K562 (cell line): ENCODE results near the gene DDIT3. TPM values are rescaled to one million over a fixed set of nuclear protein-coding genes. Genes with fewer than 3 reads are reported as not detected.
A peak's percentile ranks its signal among the peaks of the same experiment; 100 is the strongest.

Source experiments
- ATAC-seq: fragments of 200-7000 bp; cut with Tn5 transposase; 3 replicates; pipeline ENCODE4 v1.9.1; 2020; ENCODE audit warnings: moderate library complexity
- BruUV-seq: library from RNA; stranded (reverse); fragments of 400-500 nt; replicated peaks from 2 replicates; lab custom pipeline; 2021; lab: Mats Ljungman, UMichigan
- CTCF ChIA-PET: fragments of 300-600 bp; formaldehyde crosslinking; extraction: SDS; loops from one replicate; lab custom pipeline; 2021; ENCODE audit warnings: low intra/inter-chr PET ratio; lab: Yijun Ruan, JAX
- POLR2A ChIA-PET: fragments of 300-600, 350-650 bp; sonication (Branson Sonifier 250); formaldehyde crosslinking; extraction: SDS; loops from one replicate; lab custom pipeline; 2021; ENCODE audit warnings: antibody characterized with exemption, inconsistent platforms; lab: Yijun Ruan, JAX
- DNase-seq, 4 experiments: peaks; one replicate each; pipeline versions ENCODE4 v3.0.0 to v3.0.0-alpha.2; 2011 to 2018; ENCODE audit warnings: low spot score in 3 of 4, mixed read lengths in 3 of 4; ENCODE audit errors: extremely low read depth in 1 of 4
- FAIRE-seq: peaks from 2 replicates; lab custom pipeline; 2011; peaks lifted over from hg19 to GRCh38; lab: Jason Lieb, UNC
- H2AFZ ChIP-seq: 2 replicates; pipeline ENCODE4 v1.6.0; 2011; ENCODE audit warnings: low read depth, low read length, control low read depth, inconsistent platforms
- H3K27ac ChIP-seq: fragments of 200-600 bp; 3 replicates; pipeline ENCODE4 v1.8.0; 2011; ENCODE audit warnings: low read depth, mild to moderate bottlenecking, control low read depth, inconsistent platforms, low read length, moderate library complexity, mixed read lengths; ENCODE audit errors: extremely low read depth
- H3K27me3 ChIP-seq, 2 experiments: fragments of 300-600 bp in 1 of 2; 2 replicates in 1 of 2; 3 replicates in 1 of 2; pipeline versions ENCODE4 v1.6.0 to v1.8.0; 2011; ENCODE audit warnings: inconsistent platforms in 2 of 2, low read length in 2 of 2, mild to moderate bottlenecking in 1 of 2, mixed read lengths in 1 of 2, moderate library complexity in 1 of 2; ENCODE audit not compliant: control insufficient read depth in 2 of 2, insufficient read depth in 2 of 2
- H3K36me3 ChIP-seq: fragments of 300-600 bp; 3 replicates; pipeline ENCODE4 v1.8.0; 2011; ENCODE audit warnings: mild to moderate bottlenecking, low read length, inconsistent platforms; ENCODE audit not compliant: control insufficient read depth, insufficient read depth
- H3K4me1 ChIP-seq, 2 experiments: fragments of 200-600 bp in 1 of 2; replicated peaks in 1 of 2; 2 replicates in 1 of 2; 3 replicates in 1 of 2; pipeline versions ENCODE4 v1.5.1 to v1.8.0; 2011; ENCODE audit warnings: inconsistent platforms in 2 of 2, low read length in 2 of 2, mild to moderate bottlenecking in 1 of 2, mixed read lengths in 1 of 2, moderate library complexity in 1 of 2; ENCODE audit not compliant: control insufficient read depth in 2 of 2, insufficient read depth in 2 of 2
- H3K4me2 ChIP-seq: 2 replicates; pipeline ENCODE4 v1.6.1; 2011; ENCODE audit warnings: low read length, control low read depth, inconsistent platforms, mixed read lengths; ENCODE audit not compliant: insufficient read depth
- H3K4me3 ChIP-seq: fragments of 200-600 bp; sonication (generic), shearing (Covaris generic); 2 replicates; pipeline ENCODE4 v1.5.1; 2016; ENCODE audit warnings: control low read depth, inconsistent platforms
- H3K79me2 ChIP-seq: fragments of 200-600 bp; 3 replicates; pipeline ENCODE4 v1.8.0; 2011; ENCODE audit warnings: low read length, inconsistent platforms; ENCODE audit not compliant: control insufficient read depth, insufficient read depth
- H3K9ac ChIP-seq, 2 experiments: 2 replicates each; pipeline versions ENCODE4 v1.6.0 to v1.6.1; 2011; ENCODE audit warnings: low read depth in 2 of 2, low read length in 2 of 2, control low read depth in 1 of 2, inconsistent platforms in 1 of 2, mild to moderate bottlenecking in 1 of 2, mixed read lengths in 1 of 2; ENCODE audit not compliant: insufficient read depth in 1 of 2
- H3K9me1 ChIP-seq: one replicate; pipeline ENCODE4 v1.6.0; 2011; ENCODE audit warnings: inconsistent platforms, mild to moderate bottlenecking, low read length, moderate library complexity; ENCODE audit not compliant: control insufficient read depth, insufficient read depth
- H3K9me3 ChIP-seq: replicated peaks from 2 replicates; pipeline ENCODE4 v1.5.1; 2011; ENCODE audit warnings: low read depth, low read length, inconsistent platforms; ENCODE audit not compliant: control insufficient read depth, insufficient read depth
- H4K20me1 ChIP-seq: replicated peaks from 2 replicates; pipeline ENCODE4 v1.6.1; 2011; ENCODE audit warnings: low read length, inconsistent platforms, mixed read lengths; ENCODE audit not compliant: control insufficient read depth, insufficient read depth
- EGR1 ChIP-seq: fragments of 450-650 bp; conservative IDR thresholded peaks from 2 replicates; pipeline ENCODE4 v1.6.1; 2017; ENCODE audit warnings: mild to moderate bottlenecking
- EWSR1 ChIP-seq: fragments of 450-650 bp; IDR thresholded peaks from 2 replicates; pipeline ENCODE4 v1.6.1; 2018; ENCODE audit warnings: borderline replicate concordance, mild to moderate bottlenecking, low read depth, moderate library complexity; ENCODE audit not compliant: partially characterized antibody
- FOXK1 ChIP-seq: sonication (generic); formaldehyde crosslinking; IDR thresholded peaks from 2 replicates; pipeline ENCODE4 v1.8.0; 2022; ENCODE audit warnings: missing genetic modification reagents, mild to moderate bottlenecking, borderline replicate concordance
- KDM4B ChIP-seq, 2 experiments: fragments of 450-650 bp in 1 of 2; sonication (generic) in 1 of 2; IDR thresholded peaks; 2 replicates each; pipeline ENCODE4 v1.6.1; 2016 to 2017; ENCODE audit warnings: borderline replicate concordance in 2 of 2, antibody characterized with exemption in 1 of 2, low read depth in 1 of 2, mild to moderate bottlenecking in 1 of 2
- LCOR ChIP-seq: sonication (generic); formaldehyde crosslinking; IDR thresholded peaks from 2 replicates; pipeline ENCODE4 v1.8.0; 2022; ENCODE audit warnings: mild to moderate bottlenecking, missing genetic modification reagents
- MAFK ChIP-seq: IDR thresholded peaks from 2 replicates; pipeline ENCODE4 v1.6.1; 2011; ENCODE audit warnings: low read length, improper control_type of control experiment
- PHB ChIP-seq: fragments of 250-450 bp; sonication (Bioruptor Pico); IDR thresholded peaks from 2 replicates; pipeline ENCODE4 v1.5.0; 2021
- RBM14 ChIP-seq: fragments of 200-400 bp; formaldehyde crosslinking; IDR thresholded peaks from 2 replicates; pipeline ENCODE4 v1.6.1; 2018; ENCODE audit warnings: low read depth, mild to moderate bottlenecking, low read length, moderate library complexity, borderline replicate concordance; ENCODE audit not compliant: insufficient read depth
- SMC3 ChIP-seq: conservative IDR thresholded peaks from 2 replicates; pipeline ENCODE4 v1.6.1; 2011; ENCODE audit warnings: low read depth, low read length, improper control_type of control experiment; ENCODE audit not compliant: insufficient read depth
- TBL1XR1 ChIP-seq, 2 experiments: IDR thresholded peaks; 2 replicates each; pipeline ENCODE4 v1.6.1; 2012; ENCODE audit warnings: improper control_type of control experiment in 2 of 2, low read length in 2 of 2, mild to moderate bottlenecking in 1 of 2
- TEAD4 ChIP-seq, 2 experiments: sonication (generic) in 1 of 2; formaldehyde crosslinking in 1 of 2; IDR thresholded peaks; 2 replicates each; pipeline versions ENCODE4 v1.6.1 to v1.8.0; 2012 to 2022; ENCODE audit warnings: borderline replicate concordance in 1 of 2, inconsistent platforms in 1 of 2, low read length in 1 of 2, mild to moderate bottlenecking in 1 of 2, missing genetic modification reagents in 1 of 2
- XRCC4 ChIP-seq: IDR thresholded peaks from one replicate; pipeline ENCODE4 v1.6.1; 2011; ENCODE audit not compliant: insufficient read depth, insufficient read length; ENCODE audit errors: extremely low read depth
- ZBTB26 ChIP-seq: fragments of 450-650 bp; formaldehyde crosslinking; IDR thresholded peaks from 2 replicates; pipeline ENCODE4 v1.4.0; 2022; ENCODE audit warnings: missing genetic modification characterization
- ZNF384 ChIP-seq: IDR thresholded peaks from 2 replicates; pipeline ENCODE4 v1.6.1; 2012; ENCODE audit warnings: low read depth, low read length, improper control_type of control experiment
- ZNF644 ChIP-seq: fragments of 200-800 bp; sonication (Bioruptor generic); IDR thresholded peaks from 2 replicates; pipeline ENCODE4 v1.6.1; 2016; ENCODE audit warnings: low read depth, missing genetic modification characterization, missing compliant biosample characterization
- ZNF717 ChIP-seq: fragments of 250-450 bp; sonication (Bioruptor Pico); IDR thresholded peaks from 2 replicates; pipeline ENCODE4 v1.5.0; 2021
- ZNF77 ChIP-seq: fragments of 250-450 bp; sonication (Bioruptor Pico); IDR thresholded peaks from 2 replicates; pipeline ENCODE4 v1.5.0; 2020
- WGBS: fragments of 100-300 bp; shearing (Covaris generic); methylation state at CpG from one replicate; pipeline ENCODE4 v1.1.6; 2016; ENCODE audit warnings: low coverage, mixed read lengths; ENCODE audit not compliant: insufficient coverage; ENCODE audit errors: missing lambda C conversion rate; 5-methylcytosine and 5-hydroxymethylcytosine counted together
- in situ Hi-C: fragments of 300-500 bp; cut with MboI; formaldehyde crosslinking; loops from 4 replicates; pipeline ENCODE4 v1.15.0; 2018; ENCODE audit warnings: inconsistent platforms, mixed read lengths
- intact Hi-C: fragments of 100-400 bp; cut with micrococcal nuclease; formaldehyde crosslinking; loops from 2 replicates; pipeline ENCODE4 v1.14.2; 2022
- polyA plus RNA-seq, 8 experiments: library from polyadenylated mRNA; depleted of rRNA in 4 of 8; stranded (reverse) in 5 of 8; unstranded in 3 of 8; fragments of >200 nt; fragmentation: Nextera tagmentation in 2 of 8; fragmentation: Illumina TruSeq in 1 of 8; extraction: Ambion mirVana in 2 of 8; extraction: Trizol in 1 of 8; gene quantifications; 2 replicates each; pipeline versions ENCODE4 v1.2.1 to v1.2.3, GENCODE V29; 2011 to 2014; ENCODE audit warnings: inconsistent platforms in 1 of 8, missing spikeins in 1 of 8
- total RNA-seq, 7 experiments: library from RNA; depleted of rRNA in 6 of 7; stranded (reverse); fragments of >200 nt in 6 of 7; fragmentation: Illumina TruSeq in 2 of 7; extraction: Trizol in 2 of 7; gene quantifications; 2 replicates each; pipeline versions ENCODE4 v1.2.1 to v1.2.3, GENCODE V29; 2011 to 2021; ENCODE audit warnings: low replicate concordance in 1 of 7
- TF ChIP-seq, protein P1 (sequence below): sonication (generic); formaldehyde crosslinking; IDR thresholded peaks from 2 replicates; pipeline ENCODE4 v1.8.0; 2022; ENCODE audit warnings: missing genetic modification reagents, mild to moderate bottlenecking, borderline replicate concordance
- TF ChIP-seq, protein P2 (sequence below): fragments of 250-450 bp; sonication (Bioruptor Pico); IDR thresholded peaks from 2 replicates; pipeline ENCODE4 v1.5.0; 2020; ENCODE audit warnings: mild to moderate bottlenecking

The DDIT3 gene
- total and polyA plus RNA-seq, 9 of the 15 experiments (the other 6 are each of a cell fraction or from before 2014, with no cell fraction given): 59.1 to 272 (median 89.9) TPM

- TF ChIP-seq SMC3 (no peak), EGR1 (no peak), KDM4B (IDR thresholded peaks at IDR 0.05; ENCODE audit: borderline replicate concordance in 2 of 2, low read depth in 1 of 2) (no peak), ZNF384 (no peak)
These were observed 40.2 kb upstream of the DDIT3 start (continued) for GRCh38 chr12:57560516-57560915.

GRCh38 chr12:57558864-57559263 is 38.5 kb upstream of the DDIT3 start:
- Histone ChIP-seq H3K36me3 (peaks cover 18% of the 10 kb centered on the region), H3K27ac (no peak overlapping the region), H3K27me3 (no peaks in the 10 kb centered on the region), H3K79me2 (peaks cover 29% of the 10 kb centered on the region), H3K4me3 (no peak overlapping the region), H4K20me1 (no peaks in the 10 kb centered on the region), H3K4me1 (peaks cover 19% of the 10 kb centered on the region in 2 experiments), H3K9ac (0 out of 4 replicates have a peak overlapping the region, but pooled peaks of 1 of the 2 experiments have one; percentile 28), H3K4me2 (no peak overlapping the region), H2AFZ (no peak overlapping the region), H3K9me1 (no peaks in the 10 kb centered on the region), H3K9me3 (no peaks in the 10 kb centered on the region)
- ATAC-seq (peak; percentile 24; the same call in 1 of the 3 replicates), FAIRE-seq (no peak), DNase-seq (no peak)
- in situ Hi-C loops: no loop called here
- intact Hi-C loops: no loop called here
- no TSS peak for BruUV-seq
- CTCF ChIA-PET: no interaction called here
- WGBS: 68% methylated on average over 4 of the region's 4 CpGs
- POLR2A ChIA-PET: interaction anchor here (0.6 kb wide), 3 partner anchors 12 to 286 kb away, joined by 3 read pairs; no protein-coding TSS in a partner anchor
- no peak for TF ChIP-seq ZNF644
- no peak for TF ChIP-seq LCOR
- no peak for TF ChIP-seq ZBTB26
- no peak for TF ChIP-seq FOXK1 (CRISPR knock-in tag)
- TF ChIP-seq XRCC4: no peak
- no peak for TF ChIP-seq ZNF717 (CRISPR knock-in tag)
- TF ChIP-seq, protein P1, sequence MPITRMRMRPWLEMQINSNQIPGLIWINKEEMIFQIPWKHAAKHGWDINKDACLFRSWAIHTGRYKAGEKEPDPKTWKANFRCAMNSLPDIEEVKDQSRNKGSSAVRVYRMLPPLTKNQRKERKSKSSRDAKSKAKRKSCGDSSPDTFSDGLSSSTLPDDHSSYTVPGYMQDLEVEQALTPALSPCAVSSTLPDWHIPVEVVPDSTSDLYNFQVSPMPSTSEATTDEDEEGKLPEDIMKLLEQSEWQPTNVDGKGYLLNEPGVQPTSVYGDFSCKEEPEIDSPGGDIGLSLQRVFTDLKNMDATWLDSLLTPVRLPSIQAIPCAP: no peak
- no peak for TF ChIP-seq MAFK
- no peak for TF ChIP-seq ZNF77 (CRISPR knock-in tag)
- no peak for TF ChIP-seq RBM14
- TF ChIP-seq, protein P2, sequence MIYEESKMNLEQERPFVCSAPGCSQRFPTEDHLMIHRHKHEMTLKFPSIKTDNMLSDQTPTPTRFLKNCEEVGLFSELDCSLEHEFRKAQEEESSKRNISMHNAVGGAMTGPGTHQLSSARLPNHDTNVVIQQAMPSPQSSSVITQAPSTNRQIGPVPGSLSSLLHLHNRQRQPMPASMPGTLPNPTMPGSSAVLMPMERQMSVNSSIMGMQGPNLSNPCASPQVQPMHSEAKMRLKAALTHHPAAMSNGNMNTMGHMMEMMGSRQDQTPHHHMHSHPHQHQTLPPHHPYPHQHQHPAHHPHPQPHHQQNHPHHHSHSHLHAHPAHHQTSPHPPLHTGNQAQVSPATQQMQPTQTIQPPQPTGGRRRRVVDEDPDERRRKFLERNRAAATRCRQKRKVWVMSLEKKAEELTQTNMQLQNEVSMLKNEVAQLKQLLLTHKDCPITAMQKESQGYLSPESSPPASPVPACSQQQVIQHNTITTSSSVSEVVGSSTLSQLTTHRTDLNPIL (CRISPR knock-in tag): no peak
- TF ChIP-seq EWSR1: no peak
- no peak for TF ChIP-seq PHB
- no peak for TF ChIP-seq TEAD4 (IDR thresholded peaks at IDR 0.05; ENCODE audit: low read length)
- TF ChIP-seq TEAD4 (CRISPR knock-in tag; IDR thresholded peaks at IDR 0.05; ENCODE audit: borderline replicate concordance): no peak
- TF ChIP-seq TBL1XR1 (IDR thresholded peaks at IDR 0.05; ENCODE audit: low read length in 2 of 2): no peak
